CD8-positive, alpha-beta memory T cell (primary cell): ENCODE results near the gene TTC23L. TPM values are rescaled to one million over a fixed set of nuclear protein-coding genes. Genes with fewer than 3 reads are reported as not detected.

Source experiments
- CTCF ChIA-PET: fragments of 350-600 bp; sonication (Branson Sonifier 250); formaldehyde crosslinking; loops from one replicate; lab custom pipeline; 2021; ENCODE audit warnings: antibody characterized with exemption; lab: Charles Lee
- POLR2A ChIA-PET: fragments of 350-600 bp; sonication (Branson Sonifier 250); formaldehyde crosslinking; loops from one replicate; lab custom pipeline; 2021; ENCODE audit warnings: antibody characterized with exemption; lab: Charles Lee
- DNase-seq, 5 donors: peaks; one replicate each; pipeline versions ENCODE4 v3.0.0 to v3.0.0-alpha.2; 2020 to 2022; ENCODE audit warnings: mixed read lengths in 1 of 5
- H3K27ac ChIP-seq: one replicate; pipeline ENCODE4 v1.7.0; 2013; ENCODE audit warnings: low read depth, mild to moderate bottlenecking, low read length, moderate library complexity
- H3K27me3 ChIP-seq: 2 replicates; pipeline ENCODE4 v1.7.0; 2013; ENCODE audit warnings: low read length, mild to moderate bottlenecking; ENCODE audit not compliant: insufficient read depth, poor library complexity, severe bottlenecking
- H3K36me3 ChIP-seq: 2 replicates; pipeline ENCODE4 v1.7.0; 2013; ENCODE audit warnings: mild to moderate bottlenecking, low read length, moderate library complexity; ENCODE audit not compliant: insufficient read depth
- H3K4me1 ChIP-seq: 2 replicates; pipeline ENCODE4 v1.7.0; 2013; ENCODE audit warnings: mild to moderate bottlenecking, low read length, moderate library complexity; ENCODE audit not compliant: insufficient read depth
- H3K4me3 ChIP-seq: 2 replicates; pipeline ENCODE4 v1.7.0; 2013; ENCODE audit warnings: mild to moderate bottlenecking, low read length
- H3K9me3 ChIP-seq: 2 replicates; pipeline ENCODE4 v1.7.0; 2013; ENCODE audit warnings: mild to moderate bottlenecking, low read length
- H3K27ac Mint-ChIP-seq, 8 donors: one replicate each; pipeline ENCODE4 v1.8.0; 2020 to 2021; ENCODE audit warnings: mixed read lengths in 8 of 8, mild to moderate bottlenecking in 6 of 8, inconsistent platforms in 3 of 8, moderate library complexity in 3 of 8
- H3K27me3 Mint-ChIP-seq, 2 donors: one replicate each; pipeline ENCODE4 v1.8.0; 2020 to 2021; ENCODE audit warnings: mixed read lengths in 2 of 2, mild to moderate bottlenecking in 1 of 2, moderate library complexity in 1 of 2
- H3K36me3 Mint-ChIP-seq, 3 donors: one replicate each; pipeline ENCODE4 v1.8.0; 2020 to 2021; ENCODE audit warnings: mixed read lengths in 3 of 3, inconsistent platforms in 1 of 3, mild to moderate bottlenecking in 1 of 3
- H3K4me1 Mint-ChIP-seq, 3 donors: one replicate each; pipeline ENCODE4 v1.8.0; 2020 to 2021; ENCODE audit warnings: mixed read lengths in 3 of 3, inconsistent platforms in 1 of 3, mild to moderate bottlenecking in 1 of 3
- H3K4me3 Mint-ChIP-seq, 7 donors: one replicate each; pipeline ENCODE4 v1.8.0; 2020 to 2021; ENCODE audit warnings: mixed read lengths in 7 of 7, mild to moderate bottlenecking in 6 of 7, moderate library complexity in 4 of 7, inconsistent platforms in 2 of 7
- H3K9me3 Mint-ChIP-seq, 5 donors: one replicate each; pipeline ENCODE4 v1.8.0; 2020 to 2022; ENCODE audit warnings: mixed read lengths in 5 of 5, mild to moderate bottlenecking in 3 of 5, moderate library complexity in 2 of 5, inconsistent platforms in 1 of 5
- polyA plus RNA-seq: library from polyadenylated mRNA; unstranded; fragments of 300-500 nt; fragmentation: Illumina TruSeq; gene quantifications from one replicate; pipeline ENCODE4 v1.2.3, GENCODE V29; 2021
- total RNA-seq, 2 experiments: library from RNA; stranded (reverse); gene quantifications; one replicate each; pipeline ENCODE4 v1.2.3, GENCODE V29; 2021

The TTC23L gene
- total and polyA plus RNA-seq, 3 experiments from 2014 or later: 0.24 to 0.63 TPM; not detected in 1

GRCh38 chr5:34849253-34849652, 10.3 kb downstream of the TTC23L start:
- Mint-ChIP-seq H3K4me1 (no peaks in the 10 kb centered on the region), H3K9me3 (no peaks in the 10 kb centered on the region), H3K4me3 (no peak overlapping the region), H3K27me3 (peaks cover 10 to 37% of the 10 kb centered on the region in 2 donors), H3K36me3 (no peaks in the 10 kb centered on the region), H3K27ac (no peak overlapping the region)
- ChIA-PET CTCF (no interaction called here), POLR2A (no interaction called here)
- Histone ChIP-seq H3K36me3 (no peaks in the 10 kb centered on the region), H3K4me3 (no peak overlapping the region), H3K27ac (no peak overlapping the region), H3K9me3 (no peaks in the 10 kb centered on the region), H3K27me3 (no peaks in the 10 kb centered on the region), H3K4me1 (no peaks in the 10 kb centered on the region)
- DNase-seq: no peak

DNA sequence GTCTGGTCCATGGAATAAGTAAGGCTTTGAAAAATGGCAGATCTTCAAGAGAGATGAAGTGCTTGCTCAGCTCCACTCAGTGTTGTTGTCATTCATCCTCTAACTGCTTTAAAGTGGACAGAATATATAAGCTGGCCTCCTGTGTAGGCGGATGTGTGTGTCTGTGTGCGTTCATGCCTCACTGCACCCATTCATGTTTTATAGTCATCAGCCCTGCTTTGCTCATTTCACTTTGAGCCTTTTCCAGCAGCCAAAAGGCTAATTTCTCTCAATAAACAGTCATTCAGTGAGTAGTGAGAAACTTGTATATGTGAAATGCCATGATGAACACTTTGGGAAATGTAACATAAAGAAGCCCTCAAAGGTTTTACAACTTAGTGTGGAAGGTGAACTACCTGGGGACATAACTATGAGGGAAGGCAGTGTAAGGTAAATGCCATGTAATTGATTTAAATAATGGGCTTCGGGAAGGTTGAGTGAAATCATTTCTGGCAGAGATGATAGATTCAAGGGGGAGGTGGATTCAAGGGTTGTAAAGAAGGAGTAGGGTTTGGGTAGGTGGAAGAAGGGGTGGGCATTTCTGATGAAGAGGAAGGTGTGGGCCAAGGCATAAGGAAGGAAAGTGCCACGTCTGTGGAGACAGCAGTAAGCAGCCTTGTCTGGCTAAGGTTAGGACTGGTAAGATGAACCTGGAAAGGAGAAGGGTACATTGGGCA, 15.7 kb downstream of the TTC23L start:
- DNase-seq: no peak
- Mint-ChIP-seq H3K4me3 (no peak overlapping the region), H3K27ac (no peak overlapping the region), H3K4me1 (no peaks in the 10 kb centered on the region), H3K9me3 (no peaks in the 10 kb centered on the region), H3K27me3 (peaks cover 5 to 11% of the 10 kb centered on the region in 2 donors), H3K36me3 (no peaks in the 10 kb centered on the region)
- ChIA-PET CTCF (no interaction called here), POLR2A (no interaction called here)
- Histone ChIP-seq H3K4me3 (no peak overlapping the region), H3K9me3 (no peaks in the 10 kb centered on the region), H3K4me1 (no peaks in the 10 kb centered on the region), H3K27me3 (no peaks in the 10 kb centered on the region), H3K27ac (no peak overlapping the region), H3K36me3 (no peaks in the 10 kb centered on the region)

DNA sequence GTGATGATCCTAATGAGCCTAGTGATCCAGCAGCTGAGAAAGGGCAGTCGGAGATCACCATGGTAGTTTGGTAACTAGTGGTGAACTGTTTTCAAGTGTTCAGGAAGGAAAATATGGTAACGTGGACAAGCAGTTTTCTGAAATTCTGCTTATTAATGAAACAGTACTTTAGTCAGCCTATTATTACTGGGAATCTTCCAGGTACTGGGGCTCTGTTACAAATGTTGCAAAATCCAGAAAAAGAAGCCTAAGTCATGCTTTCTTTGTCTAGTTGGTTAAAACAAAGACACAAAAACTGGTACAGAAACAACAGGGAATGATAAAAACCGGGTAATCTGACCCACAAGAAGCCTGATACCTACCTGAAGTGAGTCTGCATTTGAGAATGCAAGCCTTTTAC, 18.2 kb downstream of the TTC23L start:
- no peaks in the 10 kb centered on the region for H3K27me3 ChIP-seq
- peaks cover 2 to 5% of the 10 kb centered on the region in 2 donors for H3K27me3 Mint-ChIP-seq
- no peaks in the 10 kb centered on the region for H3K36me3 ChIP-seq
- no peak overlapping the region for H3K27ac Mint-ChIP-seq
- ChIA-PET CTCF (no interaction called here), POLR2A (no interaction called here)
- no peak overlapping the region for H3K4me3 ChIP-seq
- no peaks in the 10 kb centered on the region for H3K4me1 Mint-ChIP-seq
- no peak overlapping the region for H3K27ac ChIP-seq
- DNase-seq: no peak
- H3K4me3 Mint-ChIP-seq: no peak overlapping the region
- H3K9me3 Mint-ChIP-seq: no peaks in the 10 kb centered on the region
- no peaks in the 10 kb centered on the region for H3K9me3 ChIP-seq
- H3K36me3 Mint-ChIP-seq: no peaks in the 10 kb centered on the region
- no peaks in the 10 kb centered on the region for H3K4me1 ChIP-seq

- Mint-ChIP-seq H3K36me3 (no peaks in the 10 kb centered on the region), H3K9me3 (no peaks in the 10 kb centered on the region), H3K4me1 (no peaks in the 10 kb centered on the region), H3K27ac (no peak overlapping the region), H3K27me3 (peaks cover 0 to 5% of the 10 kb centered on the region in 2 donors), H3K4me3 (no peak overlapping the region)
- CTCF ChIA-PET: no interaction called here
- H3K36me3 ChIP-seq: no peaks in the 10 kb centered on the region
- DNase-seq: no peak
- POLR2A ChIA-PET: no interaction called here
- no peak overlapping the region for H3K4me3 ChIP-seq
- H3K27ac ChIP-seq: no peak overlapping the region
- no peaks in the 10 kb centered on the region for H3K9me3 ChIP-seq
- no peaks in the 10 kb centered on the region for H3K4me1 ChIP-seq
- H3K27me3 ChIP-seq: no peaks in the 10 kb centered on the region
Observed at GRCh38 chr5:34857894-34858293, 18.9 kb downstream of the TTC23L start.

GRCh38 chr5:34858790-34859189, 19.8 kb downstream of the TTC23L start:
- Histone ChIP-seq H3K27me3 (no peaks in the 10 kb centered on the region), H3K9me3 (no peaks in the 10 kb centered on the region), H3K36me3 (no peaks in the 10 kb centered on the region), H3K4me3 (no peak overlapping the region), H3K4me1 (no peaks in the 10 kb centered on the region), H3K27ac (no peak overlapping the region)
- ChIA-PET POLR2A (no interaction called here), CTCF (no interaction called here)
- Mint-ChIP-seq H3K9me3 (no peaks in the 10 kb centered on the region), H3K27me3 (peaks cover 0 to 5% of the 10 kb centered on the region in 2 donors), H3K27ac (no peak overlapping the region), H3K36me3 (no peaks in the 10 kb centered on the region), H3K4me1 (no peaks in the 10 kb centered on the region), H3K4me3 (no peak overlapping the region)
- DNase-seq: no peak

DNA sequence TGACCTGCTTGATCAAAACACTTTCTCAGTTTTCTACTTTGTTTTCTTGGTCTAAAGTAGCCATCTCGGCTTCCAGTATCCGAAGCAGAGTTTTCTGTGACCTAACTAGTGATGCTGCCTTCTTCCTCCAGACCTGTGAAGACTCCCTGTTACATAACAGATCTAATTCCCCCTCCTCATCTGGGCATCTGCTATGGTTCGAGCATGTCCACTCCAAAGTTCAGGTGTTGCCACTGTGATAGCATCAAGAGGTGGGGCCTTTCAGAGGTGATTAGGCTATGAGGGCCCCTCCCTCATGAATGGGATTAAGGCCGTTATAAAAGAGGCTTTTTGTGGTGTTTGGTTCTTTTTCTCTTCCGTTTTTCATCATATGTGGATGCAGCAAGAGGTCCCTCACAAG, 20.3 kb downstream of the TTC23L start:
- no peak overlapping the region for H3K4me3 ChIP-seq
- H3K9me3 ChIP-seq: no peaks in the 10 kb centered on the region
- H3K9me3 Mint-ChIP-seq: no peaks in the 10 kb centered on the region
- no peak overlapping the region for H3K27ac ChIP-seq
- no peaks in the 10 kb centered on the region for H3K4me1 ChIP-seq
- ChIA-PET POLR2A (no interaction called here), CTCF (no interaction called here)
- H3K27me3 Mint-ChIP-seq: peaks cover 0 to 5% of the 10 kb centered on the region in 2 donors
- H3K36me3 ChIP-seq: no peaks in the 10 kb centered on the region
- H3K4me1 Mint-ChIP-seq: no peaks in the 10 kb centered on the region
- no peak overlapping the region for H3K27ac Mint-ChIP-seq
- H3K27me3 ChIP-seq: no peaks in the 10 kb centered on the region
- no peak for DNase-seq
- H3K36me3 Mint-ChIP-seq: no peaks in the 10 kb centered on the region
- no peak overlapping the region for H3K4me3 Mint-ChIP-seq

- Histone ChIP-seq H3K9me3 (no peaks in the 10 kb centered on the region), H3K4me3 (no peak overlapping the region), H3K4me1 (no peaks in the 10 kb centered on the region), H3K27ac (no peak overlapping the region), H3K36me3 (no peaks in the 10 kb centered on the region), H3K27me3 (no peaks in the 10 kb centered on the region)
- no peak overlapping the region for H3K4me3 Mint-ChIP-seq
- ChIA-PET POLR2A (no interaction called here), CTCF (no interaction called here)
- no peak for DNase-seq
- no peaks in the 10 kb centered on the region for H3K9me3 Mint-ChIP-seq
- H3K4me1 Mint-ChIP-seq: no peaks in the 10 kb centered on the region
- H3K36me3 Mint-ChIP-seq: no peaks in the 10 kb centered on the region
- no peaks in the 10 kb centered on the region for H3K27me3 Mint-ChIP-seq
- H3K27ac Mint-ChIP-seq: peak overlapping the region in 1 of 8 donors; percentile 66
Observed at GRCh38 chr5:34863946-34864345, 25.0 kb downstream of the TTC23L start.

DNA sequence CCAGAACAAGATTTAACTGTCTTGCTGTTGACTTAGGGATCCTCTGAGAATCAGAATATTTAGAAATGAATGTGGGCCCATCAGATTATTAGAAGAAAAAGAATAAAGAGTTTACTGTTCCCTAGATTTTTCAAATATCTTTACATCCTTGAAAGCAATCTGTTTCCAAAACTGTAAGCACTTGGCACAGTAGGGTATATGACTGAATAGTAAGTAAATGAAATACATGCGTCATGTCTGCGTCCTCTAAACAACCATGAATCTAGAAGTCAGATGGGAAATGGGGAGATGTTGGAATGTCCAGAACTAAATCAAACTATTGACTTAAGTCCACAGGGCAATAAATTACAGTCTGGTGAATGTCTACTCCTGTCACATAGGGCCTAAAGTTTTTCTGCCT, 26.1 kb downstream of the TTC23L start:
- Histone ChIP-seq H3K27me3 (no peaks in the 10 kb centered on the region), H3K36me3 (no peaks in the 10 kb centered on the region), H3K27ac (no peak overlapping the region), H3K4me1 (no peaks in the 10 kb centered on the region), H3K9me3 (no peaks in the 10 kb centered on the region), H3K4me3 (no peak overlapping the region)
- H3K9me3 Mint-ChIP-seq: no peaks in the 10 kb centered on the region
- no peak overlapping the region for H3K27ac Mint-ChIP-seq
- H3K36me3 Mint-ChIP-seq: no peaks in the 10 kb centered on the region
- no peak for DNase-seq
- H3K27me3 Mint-ChIP-seq: peaks cover 0 to 7% of the 10 kb centered on the region in 2 donors
- H3K4me3 Mint-ChIP-seq: no peak overlapping the region
- ChIA-PET CTCF (no interaction called here), POLR2A (no interaction called here)
- no peaks in the 10 kb centered on the region for H3K4me1 Mint-ChIP-seq
